GM12891 (cell line): ENCODE results near the gene PGAM2.

Experiments used
- DNase-seq: peaks from one replicate; pipeline ENCODE4 v3.0.0; 2011; ENCODE audit warnings: low spot score; ENCODE audit not compliant: insufficient read length
- FAIRE-seq: peaks from 2 replicates; lab custom pipeline; 2011; peaks lifted over from hg19 to GRCh38; lab: Jason Lieb, UNC
- PAX5 ChIP-seq: IDR thresholded peaks from 2 replicates; pipeline ENCODE4 v1.6.1; 2011; ENCODE audit warnings: low read length, moderate library complexity, mild to moderate bottlenecking; ENCODE audit not compliant: insufficient read depth, severe bottlenecking
- POLR2A ChIP-seq: IDR thresholded peaks from 2 replicates; pipeline ENCODE4 v1.6.1; 2011; ENCODE audit warnings: low read depth, low read length, control low read depth
- POLR2AphosphoS5 ChIP-seq: IDR thresholded peaks from 2 replicates; pipeline ENCODE4 v1.6.1; 2011; ENCODE audit warnings: low read depth, low read length, control low read depth
- POU2F2 ChIP-seq: IDR thresholded peaks from 2 replicates; pipeline ENCODE4 v1.6.1; 2011; ENCODE audit warnings: low read depth, mild to moderate bottlenecking, control low read depth, low read length, moderate library complexity
- SPI1 ChIP-seq: IDR thresholded peaks from 2 replicates; pipeline ENCODE4 v1.6.1; 2011; ENCODE audit warnings: low read depth, low read length, control low read depth
- TAF1 ChIP-seq: IDR thresholded peaks from 2 replicates; pipeline ENCODE4 v1.6.1; 2011; ENCODE audit warnings: low read depth, low read length, control low read depth

The PGAM2 gene

DNA sequence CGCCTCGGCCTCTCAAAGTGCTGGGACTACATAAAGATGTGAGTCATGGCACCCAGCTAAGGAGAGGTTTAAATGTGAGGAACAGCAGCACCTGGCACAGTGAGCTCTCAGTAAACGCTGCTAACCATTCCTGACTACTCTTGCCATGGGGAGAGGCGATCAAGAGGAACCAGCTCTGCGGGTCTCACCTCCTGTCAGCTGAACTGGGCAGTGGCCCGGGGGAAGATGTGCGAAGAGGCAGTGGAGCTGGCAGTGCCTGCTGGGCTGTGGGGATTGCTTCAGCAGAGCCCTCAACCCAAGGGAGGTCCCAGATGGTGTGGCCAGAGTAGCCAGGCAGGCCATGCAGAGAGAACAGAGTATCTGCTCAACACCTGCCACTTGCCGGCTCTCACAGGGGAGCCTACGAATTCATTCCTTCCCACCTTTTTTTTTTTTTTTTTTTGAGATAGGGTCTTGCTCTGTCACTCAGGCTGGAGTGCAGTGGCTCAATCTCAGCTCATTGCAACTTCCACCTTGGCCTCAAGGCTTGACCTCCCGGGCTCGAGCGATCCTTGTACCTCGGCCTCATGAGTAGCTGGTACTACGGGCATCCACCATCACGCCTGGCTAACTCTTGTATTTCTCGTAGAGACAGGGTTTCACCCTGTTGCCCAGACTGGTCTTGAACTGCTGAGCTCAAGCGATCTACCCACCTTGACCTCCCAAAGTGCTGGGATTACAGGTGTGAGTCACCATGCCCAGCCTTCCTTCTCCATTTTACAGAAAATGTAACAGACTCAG is 10.1 kb upstream of the PGAM2 start:
- TF ChIP-seq POU2F2 (no peak), POLR2A (no peak), PAX5 (no peak), SPI1 (no peak), POLR2AphosphoS5 (no peak), TAF1 (no peak)
- DNase-seq = no peak
- no peak for FAIRE-seq

DNA sequence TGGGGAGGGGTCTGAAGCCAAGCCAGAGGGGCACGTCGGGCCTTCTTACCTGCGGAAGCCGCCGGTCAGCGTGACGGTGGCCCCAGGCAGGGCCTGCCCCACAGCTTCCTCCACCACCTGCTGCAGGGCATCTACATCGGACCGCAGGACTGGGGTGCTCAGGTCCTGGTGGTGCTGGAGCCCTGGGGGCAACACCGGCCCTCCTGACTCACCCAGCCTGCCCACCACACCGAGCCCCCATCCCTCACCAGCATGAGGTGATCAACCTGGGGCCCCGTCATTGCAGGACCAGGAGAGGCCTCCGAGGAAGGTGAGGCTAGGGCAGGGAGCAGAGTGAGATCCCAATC is 9.0 kb upstream of the PGAM2 start:
- TF ChIP-seq SPI1 (no peak), POLR2A (no peak), POU2F2 (no peak), PAX5 (no peak), TAF1 (no peak), POLR2AphosphoS5 (no peak)
- FAIRE-seq (no peak), DNase-seq (no peak)

DNA sequence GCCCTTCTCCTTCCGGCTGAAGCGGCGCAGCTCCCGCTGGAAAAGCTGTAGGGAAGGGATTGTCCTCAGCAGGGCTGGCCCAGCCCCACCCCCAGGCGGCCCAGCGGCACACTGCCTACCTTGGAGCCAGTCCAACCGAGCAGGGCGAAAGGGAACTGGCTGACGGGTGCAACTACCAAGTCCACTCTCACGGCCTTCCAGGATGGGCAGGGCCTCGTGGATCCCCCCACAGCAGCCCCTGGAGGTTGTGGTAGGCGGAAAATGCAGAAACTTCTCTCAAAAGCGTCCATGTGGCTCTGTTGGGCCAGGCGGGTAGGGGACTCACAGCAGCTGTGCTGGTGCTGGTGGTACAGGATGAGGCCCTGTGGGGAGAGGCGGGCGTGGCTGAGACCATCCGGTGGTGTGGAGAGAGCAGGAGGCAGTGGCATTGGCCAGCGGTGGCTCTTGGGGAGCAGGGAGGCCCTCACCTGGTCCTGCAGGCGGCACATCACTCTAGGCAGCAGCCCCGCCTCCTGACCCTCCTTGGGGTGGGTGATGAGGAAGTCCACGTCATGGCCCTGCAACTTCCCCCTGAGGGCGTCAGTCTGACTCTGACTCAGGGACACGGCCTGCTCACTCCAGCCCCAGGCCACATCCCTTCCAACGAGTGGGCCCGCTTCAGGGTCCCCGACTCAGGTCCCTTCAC is 8.4 kb upstream of the PGAM2 start:
- peak; percentile 63 for FAIRE-seq
- TF ChIP-seq POLR2AphosphoS5 = 0 out of 2 replicates have a peak, but pooled peaks have one; percentile 40
- no peak for TF ChIP-seq PAX5
- TF ChIP-seq POLR2A = peak; percentile 67
- TF ChIP-seq POU2F2 = no peak
- TF ChIP-seq SPI1 = peak; percentile 69
- no peak for TF ChIP-seq TAF1
- peak; percentile 76 for DNase-seq

DNA sequence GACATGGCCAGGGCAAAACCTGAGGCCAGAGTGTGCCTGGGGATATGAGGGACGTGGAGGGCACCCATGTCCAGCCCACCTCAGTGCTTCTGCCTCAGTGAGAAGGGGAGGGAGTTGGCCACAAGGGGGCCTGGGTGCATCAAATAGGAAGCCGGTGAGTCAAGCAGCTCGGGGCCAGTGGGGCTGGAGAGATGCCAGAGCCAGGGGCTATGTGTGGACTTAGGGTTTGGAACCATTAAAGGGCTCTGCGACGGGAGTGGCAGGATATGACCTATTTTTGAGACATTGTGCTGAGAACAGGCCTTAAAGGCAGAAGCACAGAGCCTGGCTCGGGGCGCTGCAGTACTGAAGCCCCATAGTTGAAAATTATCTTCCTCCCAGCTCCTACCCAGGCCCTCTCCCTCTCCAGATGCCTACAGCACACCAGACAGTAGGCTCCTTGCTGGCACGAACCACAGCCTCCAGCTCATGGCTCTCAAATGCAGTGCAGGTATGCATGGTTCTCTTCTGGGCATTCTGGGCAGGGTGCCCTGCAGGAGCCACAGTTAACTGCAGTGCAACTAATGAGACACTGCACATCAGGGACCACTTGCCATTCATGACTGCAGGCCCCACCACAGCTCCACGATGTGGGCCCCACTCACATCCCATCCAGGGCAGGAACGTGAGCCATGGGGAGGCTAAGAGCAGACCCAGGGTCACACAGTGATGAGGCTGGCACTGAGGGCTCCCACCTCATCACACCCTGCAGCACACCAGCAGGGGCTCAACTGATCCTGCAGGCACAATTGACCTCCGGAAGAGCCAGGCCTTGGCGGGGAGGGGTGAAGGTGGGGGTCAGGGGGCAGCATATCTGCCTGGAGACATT is 7.2 kb upstream of the PGAM2 start:
- FAIRE-seq (peak; percentile 23), DNase-seq (peak; percentile 53)
- peak; percentile 64 for TF ChIP-seq POLR2AphosphoS5
- TF ChIP-seq POU2F2 = peak; percentile 67; the same call in 1 of the 2 replicates
- TF ChIP-seq SPI1 = no peak
- TF ChIP-seq POLR2A = peak; percentile 51; the same call in 1 of the 2 replicates
- no peak for TF ChIP-seq PAX5
- no peak for TF ChIP-seq TAF1

DNA sequence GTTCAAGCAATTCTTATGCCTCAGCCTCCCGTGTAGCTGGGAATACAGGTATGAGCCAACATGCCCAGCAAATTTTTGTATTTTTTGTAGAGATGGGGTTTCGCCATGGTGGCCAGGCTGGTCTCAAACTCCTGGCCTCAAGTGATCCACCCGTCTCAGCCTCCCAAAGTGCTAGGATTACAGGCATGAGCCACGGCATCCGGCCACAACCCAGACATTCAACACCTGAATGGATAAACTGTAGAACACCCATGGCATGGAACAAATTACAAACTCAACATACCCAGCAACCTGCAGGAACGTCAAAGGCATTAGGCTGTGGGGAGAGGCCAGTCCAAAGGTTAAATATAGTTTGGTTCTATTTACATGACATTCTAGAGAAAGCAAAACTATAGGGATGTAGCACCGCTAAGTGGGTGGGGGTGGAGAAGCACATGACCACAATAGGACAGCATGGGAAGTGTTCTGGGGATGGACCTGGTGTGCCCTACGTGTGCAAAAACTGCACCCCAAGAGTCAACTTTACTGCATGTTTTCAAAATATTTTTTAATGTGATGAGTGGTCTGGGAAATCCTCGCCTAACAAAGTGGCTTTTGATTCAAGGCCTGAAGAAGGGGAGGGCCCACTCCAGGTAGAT is 6.5 kb upstream of the PGAM2 start:
- TF ChIP-seq POLR2AphosphoS5 = no peak
- no peak; the same call in 1 of the 2 replicates for TF ChIP-seq POU2F2
- no peak for TF ChIP-seq TAF1
- no peak for TF ChIP-seq PAX5
- TF ChIP-seq SPI1 = no peak
- no peak for TF ChIP-seq POLR2A
- DNase-seq = no peak
- FAIRE-seq = peak; percentile 66

DNA sequence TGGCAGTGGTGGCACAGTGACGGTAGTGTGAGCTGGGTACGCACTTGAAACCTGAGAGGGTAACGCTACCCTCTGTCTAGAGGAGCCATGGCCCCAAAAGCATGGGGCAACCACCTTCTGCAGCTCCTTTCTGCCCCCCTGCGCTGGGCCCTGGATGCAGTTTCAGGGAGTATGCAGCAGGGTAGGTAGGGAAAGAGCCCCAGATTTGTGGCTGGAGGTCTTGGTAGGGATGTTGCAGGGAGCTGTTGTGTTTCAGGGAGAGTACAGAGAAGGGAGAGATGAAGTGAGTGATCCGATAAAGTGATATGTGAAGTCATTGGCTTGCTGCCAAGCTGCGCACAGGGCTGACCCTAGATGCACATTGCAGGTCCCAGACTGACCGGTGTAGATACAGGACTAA is 2.7 kb upstream of the PGAM2 start:
- DNase-seq (no peak), FAIRE-seq (peak; percentile 28)
- TF ChIP-seq TAF1 (no peak), SPI1 (no peak), POU2F2 (no peak; the same call in 1 of the 2 replicates), POLR2A (no peak; the same call in 1 of the 2 replicates), PAX5 (no peak), POLR2AphosphoS5 (peak; percentile 58; the same call in 1 of the 2 replicates)

DNA sequence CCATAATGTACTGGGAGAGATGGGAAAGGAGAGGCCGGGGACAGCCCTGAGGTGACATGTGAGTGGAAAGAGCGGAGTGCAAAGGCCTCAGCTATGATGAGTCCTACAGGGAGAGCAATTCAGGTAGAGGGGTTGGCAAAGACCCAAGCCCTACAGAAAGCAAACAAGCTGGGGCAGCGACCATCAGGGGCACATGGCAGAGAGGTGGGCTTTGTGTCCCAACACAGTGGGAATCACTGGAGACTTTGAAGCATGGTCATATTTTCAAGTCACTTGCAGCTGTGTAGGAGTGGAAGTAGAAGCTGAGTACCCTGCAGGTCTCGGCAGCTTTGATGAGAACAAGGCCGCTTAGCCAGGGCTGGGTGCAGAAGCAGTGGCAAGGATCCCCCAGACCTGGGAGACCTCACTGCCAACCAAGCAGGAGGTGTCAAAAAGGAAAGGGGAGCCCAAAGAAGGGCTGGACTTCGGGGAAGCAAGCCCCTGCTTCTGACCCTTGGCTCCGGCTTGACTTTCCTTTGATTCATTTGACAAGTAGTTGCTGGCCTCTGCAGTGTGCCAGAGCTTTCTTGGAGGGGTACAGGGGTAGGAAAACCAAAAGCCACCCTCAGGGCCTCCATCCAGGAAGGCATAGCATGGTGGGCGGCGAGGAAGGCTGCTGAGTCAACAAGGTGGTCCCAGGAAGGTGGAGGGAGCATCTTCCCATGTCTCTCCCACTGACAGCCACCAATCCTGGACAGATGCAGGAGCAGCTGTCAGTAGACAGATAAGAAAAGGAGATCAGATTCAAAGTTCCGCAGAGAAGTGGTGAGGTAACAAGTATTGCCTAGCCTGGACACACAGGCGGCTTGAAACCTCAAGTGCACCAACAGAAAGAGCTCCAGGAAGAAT is 1.9 kb upstream of the PGAM2 start:
- DNase-seq (no peak), FAIRE-seq (peak; percentile 60)
- TF ChIP-seq POU2F2 (peak; percentile 53), TAF1 (no peak)

DNA sequence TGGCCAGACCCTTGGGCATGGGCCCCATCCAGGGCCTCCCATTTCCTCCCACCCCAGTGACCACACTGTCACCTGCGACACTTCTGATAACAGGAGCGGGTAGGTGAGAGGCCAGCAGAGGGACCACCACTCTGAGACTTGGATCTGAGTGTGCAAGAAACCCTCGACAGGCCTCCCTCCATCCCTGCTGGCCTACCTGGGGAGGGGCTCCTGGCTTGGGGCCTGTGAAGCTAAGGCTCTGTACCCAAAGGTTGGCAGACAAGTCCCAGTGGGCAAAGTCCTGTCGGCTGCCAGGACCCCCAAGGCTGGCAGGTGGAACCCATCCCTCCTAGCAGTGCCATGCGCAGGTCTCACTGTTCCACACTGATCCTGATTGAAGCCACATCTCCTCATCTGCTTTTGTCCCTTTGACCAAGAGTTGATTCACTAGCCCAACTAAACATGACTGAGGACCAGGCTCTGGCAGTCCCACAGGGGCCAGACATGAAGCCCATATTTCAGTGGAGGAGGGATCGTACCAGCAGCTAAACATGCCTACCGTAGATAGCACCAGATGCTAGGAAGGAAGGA is 1.2 kb upstream of the PGAM2 start:
- FAIRE-seq = peak; percentile 20
- no peak for DNase-seq
- no peak for TF ChIP-seq TAF1
- no peak for TF ChIP-seq POLR2A
- TF ChIP-seq POU2F2 = no peak; the same call in 1 of the 2 replicates
- no peak; the same call in none of the 2 replicates for TF ChIP-seq POLR2AphosphoS5
- no peak for TF ChIP-seq SPI1
- TF ChIP-seq PAX5 = no peak
